ENCODE results near the gene ZC4H2. TPM values are rescaled to one million over a fixed set of nuclear protein-coding genes. Genes with fewer than 3 reads are reported as not detected.
"Not testable (repeated sequence)": the region's sequence is repeated elsewhere in the genome, so short reads cannot be mapped to it uniquely, and the experiment has no call there.

The ZC4H2 gene
- total RNA-seq, 1 experiment from 2014 or later = 11.7 TPM

DNA sequence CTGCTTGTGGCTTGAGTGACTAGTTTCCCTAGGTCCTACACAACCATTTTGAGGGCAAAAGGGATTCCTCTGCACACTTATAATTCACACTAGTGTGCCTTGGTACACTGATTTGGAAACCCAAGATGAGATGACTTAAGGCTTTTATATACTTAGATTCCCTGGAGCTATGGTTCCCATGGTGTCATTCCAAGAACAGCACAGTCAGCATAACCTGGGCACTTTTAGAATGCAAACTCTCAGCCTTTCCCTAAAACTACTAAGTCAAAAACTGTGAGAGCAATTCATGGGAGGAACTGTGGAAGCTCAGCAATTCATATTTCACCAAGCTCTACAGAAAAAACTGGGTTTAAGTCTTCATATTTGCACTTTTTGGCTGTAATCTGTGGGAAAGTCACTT is 38.0 kb upstream of the ZC4H2 start:
- no peak for DNase-seq (ENCODE audit: low read depth, low spot score)

DNA sequence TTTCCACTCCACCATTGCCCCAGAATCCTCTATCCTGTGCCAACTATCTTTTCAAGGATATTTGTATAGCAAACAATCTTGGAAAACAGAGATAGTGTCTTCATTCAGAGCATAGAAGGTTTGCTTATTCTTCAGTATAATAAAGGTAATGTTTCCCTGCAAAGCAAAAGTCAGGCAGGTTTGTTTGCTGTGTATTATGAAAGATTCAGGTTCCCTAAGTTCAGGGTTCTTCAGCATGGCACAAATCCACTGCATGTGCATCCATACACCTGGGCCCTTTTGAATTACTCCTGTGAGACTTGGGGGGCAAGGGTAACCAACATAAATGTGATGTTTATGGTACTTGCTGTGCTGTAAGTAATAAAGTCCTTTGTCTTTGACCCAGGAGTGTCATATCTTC is 33.2 kb upstream of the ZC4H2 start:
- Histone ChIP-seq H3K27me3 (ENCODE audit: control insufficient read depth, insufficient read depth, low read length) (no peaks in the 10 kb centered on the region), H3K36me3 (ENCODE audit: control insufficient read depth, insufficient read depth, low read length) (no peaks in the 10 kb centered on the region), H3K4me1 (ENCODE audit: control insufficient read depth, insufficient read depth, low read length) (no peaks in the 10 kb centered on the region), H3K9me3 (ENCODE audit: control insufficient read depth, insufficient read depth, low read depth, low read length) (no peaks in the 10 kb centered on the region), H3K27ac (ENCODE audit: low read length) (no peak overlapping the region), H3K4me3 (ENCODE audit: low read depth in 2 of 2, low read length in 2 of 2) (no peak overlapping the region)
- DNase-seq (ENCODE audit: low read depth, low spot score) = no peak
- ChIA-PET POLR2A (no interaction called here), CTCF (no interaction called here)
- intact Hi-C loops (cut with micrococcal nuclease; ENCODE audit: unreplicated experiment) (no loop called here), in situ Hi-C loops (cut with HindIII; ENCODE audit: low pct_unique_long_range_greater_than_20kb, low sequenced_read_pairs) (no loop called here)
- TF ChIP-seq, protein P1, sequence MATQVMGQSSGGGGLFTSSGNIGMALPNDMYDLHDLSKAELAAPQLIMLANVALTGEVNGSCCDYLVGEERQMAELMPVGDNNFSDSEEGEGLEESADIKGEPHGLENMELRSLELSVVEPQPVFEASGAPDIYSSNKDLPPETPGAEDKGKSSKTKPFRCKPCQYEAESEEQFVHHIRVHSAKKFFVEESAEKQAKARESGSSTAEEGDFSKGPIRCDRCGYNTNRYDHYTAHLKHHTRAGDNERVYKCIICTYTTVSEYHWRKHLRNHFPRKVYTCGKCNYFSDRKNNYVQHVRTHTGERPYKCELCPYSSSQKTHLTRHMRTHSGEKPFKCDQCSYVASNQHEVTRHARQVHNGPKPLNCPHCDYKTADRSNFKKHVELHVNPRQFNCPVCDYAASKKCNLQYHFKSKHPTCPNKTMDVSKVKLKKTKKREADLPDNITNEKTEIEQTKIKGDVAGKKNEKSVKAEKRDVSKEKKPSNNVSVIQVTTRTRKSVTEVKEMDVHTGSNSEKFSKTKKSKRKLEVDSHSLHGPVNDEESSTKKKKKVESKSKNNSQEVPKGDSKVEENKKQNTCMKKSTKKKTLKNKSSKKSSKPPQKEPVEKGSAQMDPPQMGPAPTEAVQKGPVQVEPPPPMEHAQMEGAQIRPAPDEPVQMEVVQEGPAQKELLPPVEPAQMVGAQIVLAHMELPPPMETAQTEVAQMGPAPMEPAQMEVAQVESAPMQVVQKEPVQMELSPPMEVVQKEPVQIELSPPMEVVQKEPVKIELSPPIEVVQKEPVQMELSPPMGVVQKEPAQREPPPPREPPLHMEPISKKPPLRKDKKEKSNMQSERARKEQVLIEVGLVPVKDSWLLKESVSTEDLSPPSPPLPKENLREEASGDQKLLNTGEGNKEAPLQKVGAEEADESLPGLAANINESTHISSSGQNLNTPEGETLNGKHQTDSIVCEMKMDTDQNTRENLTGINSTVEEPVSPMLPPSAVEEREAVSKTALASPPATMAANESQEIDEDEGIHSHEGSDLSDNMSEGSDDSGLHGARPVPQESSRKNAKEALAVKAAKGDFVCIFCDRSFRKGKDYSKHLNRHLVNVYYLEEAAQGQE (IDR thresholded peaks at IDR 0.05; ENCODE audit: insufficient read depth in 1 of 2, low read depth in 2 of 2, low read length in 1 of 2) = no peak
- no peak for TF ChIP-seq POLR2AphosphoS5 (IDR thresholded peaks at IDR 0.05; ENCODE audit: low read depth, low read length)
- no peak for TF ChIP-seq SIN3A (IDR thresholded peaks at IDR 0.05; ENCODE audit: borderline replicate concordance, insufficient read depth, low read depth, low read length)
- TF ChIP-seq TCF7L2 (IDR thresholded peaks at IDR 0.05; ENCODE audit: low read depth, low read length) = no peak
- TF ChIP-seq, protein P2, sequence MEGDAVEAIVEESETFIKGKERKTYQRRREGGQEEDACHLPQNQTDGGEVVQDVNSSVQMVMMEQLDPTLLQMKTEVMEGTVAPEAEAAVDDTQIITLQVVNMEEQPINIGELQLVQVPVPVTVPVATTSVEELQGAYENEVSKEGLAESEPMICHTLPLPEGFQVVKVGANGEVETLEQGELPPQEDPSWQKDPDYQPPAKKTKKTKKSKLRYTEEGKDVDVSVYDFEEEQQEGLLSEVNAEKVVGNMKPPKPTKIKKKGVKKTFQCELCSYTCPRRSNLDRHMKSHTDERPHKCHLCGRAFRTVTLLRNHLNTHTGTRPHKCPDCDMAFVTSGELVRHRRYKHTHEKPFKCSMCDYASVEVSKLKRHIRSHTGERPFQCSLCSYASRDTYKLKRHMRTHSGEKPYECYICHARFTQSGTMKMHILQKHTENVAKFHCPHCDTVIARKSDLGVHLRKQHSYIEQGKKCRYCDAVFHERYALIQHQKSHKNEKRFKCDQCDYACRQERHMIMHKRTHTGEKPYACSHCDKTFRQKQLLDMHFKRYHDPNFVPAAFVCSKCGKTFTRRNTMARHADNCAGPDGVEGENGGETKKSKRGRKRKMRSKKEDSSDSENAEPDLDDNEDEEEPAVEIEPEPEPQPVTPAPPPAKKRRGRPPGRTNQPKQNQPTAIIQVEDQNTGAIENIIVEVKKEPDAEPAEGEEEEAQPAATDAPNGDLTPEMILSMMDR (IDR thresholded peaks at IDR 0.05) = no peak
- BruUV-seq (replicated peaks) = no TSS peak
- no peak for ATAC-seq

More for the DNA sequence above, 38.0 kb upstream of the ZC4H2 start:
- no TSS peak for BruUV-seq (replicated peaks)
- intact Hi-C loops (cut with micrococcal nuclease; ENCODE audit: unreplicated experiment) = no loop called here
- no peak for TF ChIP-seq POLR2AphosphoS5 (IDR thresholded peaks at IDR 0.05; ENCODE audit: low read depth, low read length)
- no peak for TF ChIP-seq SIN3A (IDR thresholded peaks at IDR 0.05; ENCODE audit: borderline replicate concordance, insufficient read depth, low read depth, low read length)
- TF ChIP-seq, protein P2 (IDR thresholded peaks at IDR 0.05) = no peak
- TF ChIP-seq, protein P1 (IDR thresholded peaks at IDR 0.05; ENCODE audit: insufficient read depth in 1 of 2, low read depth in 2 of 2, low read length in 1 of 2) = no peak
- no peaks in the 10 kb centered on the region for H3K4me1 ChIP-seq (ENCODE audit: control insufficient read depth, insufficient read depth, low read length)
- no peaks in the 10 kb centered on the region for H3K9me3 ChIP-seq (ENCODE audit: control insufficient read depth, insufficient read depth, low read depth, low read length)
- no peaks in the 10 kb centered on the region for H3K36me3 ChIP-seq (ENCODE audit: control insufficient read depth, insufficient read depth, low read length)
- in situ Hi-C loops (cut with HindIII; ENCODE audit: low pct_unique_long_range_greater_than_20kb, low sequenced_read_pairs) = no loop called here
- H3K27me3 ChIP-seq (ENCODE audit: control insufficient read depth, insufficient read depth, low read length) = no peaks in the 10 kb centered on the region
- ATAC-seq = no peak
- H3K27ac ChIP-seq (ENCODE audit: low read length) = no peak overlapping the region
- CTCF ChIA-PET = no interaction called here
- no peak overlapping the region for H3K4me3 ChIP-seq (ENCODE audit: low read depth in 2 of 2, low read length in 2 of 2)
- POLR2A ChIA-PET = no interaction called here

DNA sequence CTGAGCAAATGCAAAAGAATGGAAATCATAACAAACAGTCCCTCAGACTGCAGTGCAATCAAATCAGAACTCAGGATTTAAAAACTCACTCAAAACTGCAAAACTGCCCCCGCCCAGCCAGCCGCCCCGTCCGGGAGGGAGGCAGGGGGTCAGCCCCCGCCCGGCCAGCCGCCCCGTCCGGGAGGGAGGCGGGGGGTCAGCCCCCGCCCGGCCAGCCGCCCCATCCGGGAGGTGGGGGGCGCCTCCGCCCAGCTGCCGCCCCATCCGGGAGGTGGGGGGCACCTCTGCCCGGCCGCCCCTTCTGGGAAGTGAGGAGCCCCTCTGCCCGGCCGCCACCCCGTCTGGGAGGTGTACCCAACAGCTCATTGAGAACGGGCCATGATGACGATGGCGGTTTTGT is 26.0 kb upstream of the ZC4H2 start:
- intact Hi-C loops (cut with micrococcal nuclease; ENCODE audit: unreplicated experiment); BruUV-seq (replicated peaks); CTCF ChIA-PET; POLR2A ChIA-PET; H3K27ac ChIP-seq (ENCODE audit: low read length); H3K4me3 ChIP-seq (ENCODE audit: low read depth in 2 of 2, low read length in 2 of 2); ATAC-seq; DNase-seq (ENCODE audit: low read depth, low spot score); H3K4me1 ChIP-seq (ENCODE audit: control insufficient read depth, insufficient read depth, low read length); H3K36me3 ChIP-seq (ENCODE audit: control insufficient read depth, insufficient read depth, low read length); H3K9me3 ChIP-seq (ENCODE audit: control insufficient read depth, insufficient read depth, low read depth, low read length); in situ Hi-C loops (cut with HindIII; ENCODE audit: low pct_unique_long_range_greater_than_20kb, low sequenced_read_pairs); H3K27me3 ChIP-seq (ENCODE audit: control insufficient read depth, insufficient read depth, low read length): not testable (repeated sequence)

All from Panc1 (cell line).